Kidney (tissue), 14 donors: ENCODE results near the gene SCAPER. TPM values are rescaled to one million over a fixed set of nuclear protein-coding genes. Genes with fewer than 3 reads are reported as not detected.

ENCODE experiments used
- DNase-seq, 5 donors: peaks; one replicate each; pipeline ENCODE4 v3.0.0-alpha.2; 2013 to 2020
- FAIRE-seq: peaks from 2 replicates; lab custom pipeline; 2012; peaks lifted over from hg19 to GRCh38; lab: Jason Lieb, UNC
- H3K27ac ChIP-seq, 2 donors: one replicate each; pipeline ENCODE4 v1.7.0; 2013; ENCODE audit warnings: low read depth in 2 of 2, low read length in 2 of 2, inconsistent platforms in 1 of 2
- H3K27me3 ChIP-seq: one replicate; pipeline ENCODE4 v1.7.1; 2013; ENCODE audit warnings: low read length, inconsistent platforms; ENCODE audit not compliant: control insufficient read depth, insufficient read depth
- H3K36me3 ChIP-seq, 3 donors: one replicate each; pipeline versions ENCODE4 v1.7.0 to v1.7.1; 2013; ENCODE audit warnings: low read length in 3 of 3, control low read depth in 1 of 3, inconsistent platforms in 1 of 3; ENCODE audit not compliant: insufficient read depth in 3 of 3, control insufficient read depth in 2 of 3
- H3K4me1 ChIP-seq, 3 donors: one replicate each; pipeline versions ENCODE4 v1.7.0 to v1.7.1; 2013; ENCODE audit warnings: low read length in 3 of 3, inconsistent platforms in 1 of 3, low read depth in 1 of 3; ENCODE audit not compliant: control insufficient read depth in 2 of 3, insufficient read depth in 2 of 3
- H3K4me3 ChIP-seq, 3 donors: one replicate each; pipeline versions ENCODE4 v1.7.0 to v1.8.1; 2013; ENCODE audit warnings: low read length in 3 of 3, control low read depth in 1 of 3, inconsistent platforms in 1 of 3
- H3K9ac ChIP-seq, 3 donors: one replicate each; pipeline versions ENCODE4 v1.7.0 to v1.7.1; 2013; ENCODE audit warnings: low read length in 3 of 3, control low read depth in 1 of 3, inconsistent platforms in 1 of 3
- H3K9me3 ChIP-seq, 3 donors: one replicate each; pipeline versions ENCODE4 v1.7.0 to v1.7.1; 2013; ENCODE audit warnings: low read length in 3 of 3, control low read depth in 1 of 3, inconsistent platforms in 1 of 3; ENCODE audit not compliant: control insufficient read depth in 2 of 3, insufficient read depth in 1 of 3
- CTCF ChIP-seq: IDR thresholded peaks from 3 replicates; pipeline ENCODE4 v1.5.1; 2012; ENCODE audit warnings: mild to moderate bottlenecking, moderate library complexity, borderline replicate concordance; ENCODE audit not compliant: insufficient read depth; ENCODE audit errors: extremely low read depth
- intact Hi-C: fragments of 100-400 bp; cut with DNase I; formaldehyde crosslinking; loops from one replicate; pipeline ENCODE4 v1.11.1; 2022
- polyA plus RNA-seq: library from polyadenylated mRNA; stranded (reverse); fragments of 350-450 nt; fragmentation: Illumina TruSeq; extraction: RNeasy Lipid Tissue Mini Kit (QIAGEN cat#74804); gene quantifications from one replicate; pipeline ENCODE4 v1.2.3, GENCODE V29; 2014; ENCODE audit warnings: low read depth, low replicate concordance; ENCODE audit not compliant: insufficient read depth
- total RNA-seq: library from RNA; stranded (reverse); fragmentation: NEBNext Ultra II Directional; extraction: Animal tissue kit (Norgen Biotek cat#: 25700); gene quantifications from one replicate; pipeline ENCODE4 v1.2.1, GENCODE V29; 2021
- donor health status: control.
- donor health status: control.
- donor health status: control.
- donor health status: control.
- donor health status: control.
- donor health status: DM: yes; HTN: yes; CAD: no.
- donor health status: Normal renal cell carcinoma (clear cell type).

SCAPER gene
- total and polyA plus RNA-seq, 2 donors from 2014 or later, result 11.6 to 39.4 TPM

- H3K9ac ChIP-seq, result no peak overlapping the region
- no peaks in the 10 kb centered on the region for H3K27me3 ChIP-seq
- no peaks in the 10 kb centered on the region for H3K36me3 ChIP-seq
- H3K27ac ChIP-seq, result no peak overlapping the region
- H3K4me1 ChIP-seq, result no peaks in the 10 kb centered on the region
- DNase-seq (no peak), FAIRE-seq (no peak)
- no peaks in the 10 kb centered on the region for H3K9me3 ChIP-seq
- no peak for TF ChIP-seq CTCF
- intact Hi-C loops, result no loop called here
- no peak overlapping the region for H3K4me3 ChIP-seq
Observed at GRCh38 chr15:76328106-76328696, 576.9 kb downstream of the SCAPER start.

- H3K27me3 ChIP-seq, result no peaks in the 10 kb centered on the region
- no peak for DNase-seq
- FAIRE-seq, result no peak
- no peaks in the 10 kb centered on the region for H3K9me3 ChIP-seq
- H3K4me3 ChIP-seq, result no peak overlapping the region
- intact Hi-C loops, result no loop called here
- no peak overlapping the region for H3K9ac ChIP-seq
- no peak overlapping the region for H3K27ac ChIP-seq
- no peak for TF ChIP-seq CTCF
- H3K36me3 ChIP-seq, result no peaks in the 10 kb centered on the region
- H3K4me1 ChIP-seq, result no peaks in the 10 kb centered on the region
Observed at GRCh38 chr15:76327191-76328105, 577.7 kb downstream of the SCAPER start.

- H3K27me3 ChIP-seq, result no peaks in the 10 kb centered on the region
- H3K4me3 ChIP-seq, result no peak overlapping the region
- no peak overlapping the region for H3K9ac ChIP-seq
- no peak for TF ChIP-seq CTCF
- no peak for DNase-seq
- H3K36me3 ChIP-seq, result no peaks in the 10 kb centered on the region
- intact Hi-C loops, result no loop called here
- no peak overlapping the region for H3K27ac ChIP-seq
- FAIRE-seq, result no peak
- H3K9me3 ChIP-seq, result no peaks in the 10 kb centered on the region
- no peaks in the 10 kb centered on the region for H3K4me1 ChIP-seq
Observed at GRCh38 chr15:76325704-76326103, 579.4 kb downstream of the SCAPER start.
